HG02571 (cell line): Measurements from ENCODE around the gene PPP1R7.

Experiments used
- ATAC-seq: cut with Tn5 transposase; IDR thresholded peaks from one replicate; pipeline ENCODE4 v1.9.1; 2021; ENCODE audit warnings: mild to moderate bottlenecking, moderate library complexity; ENCODE audit not compliant: unreplicated experiment

Gene PPP1R7

DNA sequence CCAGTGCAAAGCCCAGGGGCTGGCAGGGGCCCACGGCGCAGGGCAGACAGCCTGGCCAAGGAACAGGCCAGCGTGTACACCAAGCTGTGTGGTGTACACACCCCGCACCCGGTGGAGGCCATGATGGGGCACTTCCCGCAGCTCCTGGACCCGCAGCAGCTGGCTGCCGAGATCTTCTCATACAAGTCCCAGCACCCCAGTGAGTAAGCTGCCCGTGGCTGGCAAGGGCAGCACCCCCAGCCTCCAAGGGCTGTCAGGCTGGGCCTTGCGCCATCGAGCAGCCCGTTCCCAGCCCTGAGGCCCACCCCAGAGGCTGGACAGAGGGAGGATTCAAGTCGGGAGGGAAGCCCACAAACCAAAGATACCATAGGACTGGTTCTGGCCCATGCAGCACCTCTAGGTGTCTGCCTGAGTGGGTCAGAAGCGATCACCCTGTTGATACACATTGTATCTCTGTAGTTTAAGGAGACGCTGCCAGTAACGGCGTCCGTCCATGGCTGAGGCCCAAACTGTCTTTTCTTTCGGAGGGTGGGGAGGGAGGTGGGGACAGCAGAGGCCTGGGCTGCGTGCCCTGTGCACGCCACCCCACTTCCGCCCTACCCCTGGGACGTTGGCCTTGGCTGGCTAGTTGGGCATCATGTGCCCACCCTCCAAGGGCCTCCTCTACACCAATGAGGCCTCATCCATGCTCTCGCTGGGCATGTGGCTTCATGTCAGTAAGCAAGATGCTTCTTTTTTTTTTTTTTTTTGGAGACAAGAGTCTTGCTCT, 31.3 kb upstream of the PPP1R7 start:
- ATAC-seq: no peak

DNA sequence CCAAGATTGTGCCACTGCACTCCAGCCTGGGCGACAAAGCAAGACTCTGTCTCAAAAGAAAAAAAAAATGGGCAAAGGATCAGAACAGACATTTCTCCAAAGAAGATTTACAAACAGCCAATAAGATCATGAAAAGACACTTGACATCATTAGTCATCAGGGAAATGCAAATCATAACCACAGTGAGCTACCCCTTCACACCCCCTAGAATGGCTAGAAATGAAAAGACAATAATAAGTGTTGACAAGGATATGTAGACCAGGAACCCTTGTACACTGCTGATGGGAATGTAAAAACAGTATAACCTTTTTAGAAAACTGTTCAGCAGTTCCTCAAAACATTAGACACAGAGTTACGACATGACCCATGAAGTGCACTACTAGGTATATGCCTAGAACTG, 29.8 kb upstream of the PPP1R7 start:
- ATAC-seq: no peak

DNA sequence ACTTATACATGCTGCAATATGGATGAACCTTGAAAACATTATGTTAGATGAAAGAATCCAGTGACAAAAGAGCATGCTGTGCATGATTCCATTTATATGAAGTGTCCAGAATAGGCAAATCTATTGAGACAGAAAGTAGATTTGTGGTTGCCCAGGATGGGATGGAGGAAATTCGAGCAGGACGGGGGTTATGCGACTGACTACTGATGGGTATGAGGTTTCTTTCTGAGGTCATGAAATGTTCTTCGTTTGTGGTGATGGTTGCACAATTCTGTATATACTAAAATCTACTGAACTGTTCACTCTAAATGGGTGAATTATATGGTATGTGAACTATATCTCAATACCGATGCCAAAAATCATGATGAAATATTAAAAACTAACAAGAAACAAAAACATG, 29.3 kb upstream of the PPP1R7 start:
- ATAC-seq: no peak

DNA sequence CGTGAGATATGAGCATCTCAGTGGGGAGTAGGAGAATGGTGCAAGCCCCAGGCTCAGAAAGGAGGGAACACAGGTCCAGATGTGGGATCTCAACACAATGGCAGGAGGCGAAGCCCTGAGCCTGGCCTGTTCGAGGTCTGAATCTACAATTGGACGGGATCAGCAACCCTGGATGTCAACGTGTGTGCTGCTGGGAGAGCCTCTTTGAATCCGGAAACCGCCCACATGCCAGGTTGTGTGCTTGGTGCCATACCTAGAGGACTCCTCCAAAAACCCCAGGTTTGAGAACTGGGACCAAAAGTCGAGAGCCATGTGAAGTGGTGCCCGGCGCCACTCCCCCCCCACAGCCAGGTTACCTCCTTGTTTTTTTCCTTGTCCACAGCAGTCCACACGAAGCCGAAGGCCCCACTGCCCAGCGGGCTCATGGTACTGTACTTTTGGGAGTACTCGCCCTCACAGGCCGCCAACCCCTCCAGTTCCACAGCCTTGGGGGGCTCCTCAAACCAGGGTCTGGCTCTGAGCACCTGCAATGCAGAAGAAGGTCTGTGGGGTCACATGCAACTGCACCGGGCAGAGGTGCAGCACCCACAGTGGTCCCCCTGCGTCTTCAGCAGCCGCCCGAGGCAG, 27.8 kb upstream of the PPP1R7 start:
- ATAC-seq: no peak

DNA sequence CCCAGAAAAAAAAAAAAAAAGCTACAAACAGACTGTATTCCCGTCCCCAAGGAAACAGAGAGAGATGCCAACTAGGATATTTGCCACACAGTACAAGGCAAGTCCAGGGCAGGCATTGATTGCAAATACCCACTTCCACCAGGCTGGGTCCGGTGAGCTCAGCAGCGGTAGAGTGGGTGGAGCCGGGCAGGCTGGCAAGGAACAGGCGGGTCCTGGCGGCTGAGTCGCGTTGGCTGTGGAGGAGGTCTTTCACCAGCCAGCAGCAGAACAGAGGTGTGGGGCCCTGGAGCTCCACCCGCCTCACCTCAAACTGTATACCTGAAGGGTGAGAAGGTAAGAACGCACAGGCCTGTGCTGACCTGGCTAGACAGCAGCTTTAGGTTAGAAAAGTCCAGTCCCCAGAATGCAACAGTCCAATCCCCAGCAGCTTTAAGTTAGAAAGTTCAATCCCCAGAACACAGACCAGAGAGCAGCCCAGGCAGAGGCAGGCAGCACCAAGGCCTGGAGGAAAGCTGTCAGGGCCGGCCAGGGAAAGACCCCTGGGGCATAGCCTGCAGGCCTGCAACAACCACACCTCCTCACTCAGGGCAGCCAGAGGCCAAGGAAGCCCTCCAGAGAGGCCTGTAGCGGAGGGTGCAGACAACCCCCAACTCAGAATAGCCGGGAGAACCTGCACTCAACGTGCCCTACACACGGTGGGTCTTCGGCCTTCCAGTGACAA, 26.3 kb upstream of the PPP1R7 start:
- no peak for ATAC-seq

DNA sequence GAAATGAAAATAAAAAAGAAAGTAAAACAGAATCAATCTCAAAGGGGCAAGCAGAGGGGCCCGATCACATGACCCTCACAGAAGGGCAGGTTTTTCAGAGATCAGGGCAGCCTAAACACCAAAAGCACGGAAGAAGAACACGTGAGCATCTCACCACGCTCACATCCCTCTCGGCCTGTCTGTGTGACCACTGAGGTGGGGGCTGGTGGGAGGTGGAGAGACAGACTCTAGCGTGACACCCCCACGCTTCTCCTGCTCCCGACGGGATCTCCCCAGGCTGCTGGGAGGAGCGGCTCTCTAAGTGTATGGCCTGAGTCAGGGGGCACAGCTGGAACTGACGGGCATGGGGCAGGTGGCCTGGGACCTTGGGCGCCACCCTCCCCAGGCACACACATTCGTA, 24.6 kb upstream of the PPP1R7 start:
- ATAC-seq: no peak

DNA sequence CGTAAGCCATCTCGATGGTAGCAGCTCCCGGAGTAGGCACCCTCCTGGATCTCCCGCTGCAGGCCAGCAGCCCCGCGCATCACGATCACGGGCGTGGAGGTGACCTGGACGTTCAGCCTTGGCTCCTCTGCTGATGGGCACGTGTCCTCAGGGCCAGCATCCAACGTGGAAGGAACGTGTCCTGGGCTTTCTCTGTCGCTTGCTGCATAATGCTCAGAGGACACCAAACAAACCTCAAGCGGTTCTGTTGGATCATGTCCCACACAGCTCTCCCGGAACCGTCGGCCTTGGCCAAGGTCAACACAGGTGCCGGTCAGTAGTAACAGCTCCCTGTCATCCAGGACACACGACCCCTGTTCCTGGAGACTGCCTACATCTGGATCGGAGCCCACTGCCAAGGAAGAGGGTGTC, 24.1 kb upstream of the PPP1R7 start:
- ATAC-seq: no peak

DNA sequence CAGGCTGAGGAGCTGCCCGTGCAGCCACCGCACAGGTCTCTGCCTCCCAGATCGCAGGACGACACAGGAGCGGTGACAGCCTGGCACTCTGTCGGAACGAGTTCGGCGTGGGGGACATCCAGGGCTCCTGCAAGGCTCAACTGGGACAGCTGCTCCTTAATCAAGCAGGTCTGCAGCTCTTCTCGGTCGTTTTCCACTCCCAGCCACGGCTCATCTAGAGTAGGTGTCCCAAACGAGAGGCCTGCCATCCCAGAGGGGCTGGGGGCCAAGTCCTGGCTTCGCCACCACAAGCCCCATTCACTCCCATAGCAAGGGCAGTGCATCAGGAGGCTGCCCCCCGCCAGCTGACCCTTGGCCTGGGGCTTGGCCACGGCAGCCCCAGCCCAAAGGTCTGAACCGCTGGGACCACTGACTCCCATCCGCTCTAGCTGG, 23.5 kb upstream of the PPP1R7 start:
- no peak for ATAC-seq

DNA sequence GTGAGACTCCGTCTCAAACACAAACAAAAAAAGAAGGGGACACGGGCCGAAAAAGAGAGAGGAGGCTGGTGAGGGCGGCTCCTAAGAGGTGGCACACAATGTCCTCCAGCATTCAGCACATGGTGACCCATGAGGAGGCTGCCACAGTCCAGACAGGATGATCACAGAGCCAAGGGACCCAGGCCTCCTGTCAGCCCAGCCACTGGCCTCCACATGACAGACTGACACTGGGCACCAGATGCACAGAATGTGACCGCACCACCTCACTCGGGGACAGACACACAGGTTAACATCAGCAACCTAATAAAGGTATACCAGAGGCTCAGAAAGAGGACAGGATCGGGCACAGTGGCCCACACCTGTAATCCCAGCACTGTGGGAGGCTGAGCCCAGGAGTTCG, 22.0 kb upstream of the PPP1R7 start:
- no peak for ATAC-seq

DNA sequence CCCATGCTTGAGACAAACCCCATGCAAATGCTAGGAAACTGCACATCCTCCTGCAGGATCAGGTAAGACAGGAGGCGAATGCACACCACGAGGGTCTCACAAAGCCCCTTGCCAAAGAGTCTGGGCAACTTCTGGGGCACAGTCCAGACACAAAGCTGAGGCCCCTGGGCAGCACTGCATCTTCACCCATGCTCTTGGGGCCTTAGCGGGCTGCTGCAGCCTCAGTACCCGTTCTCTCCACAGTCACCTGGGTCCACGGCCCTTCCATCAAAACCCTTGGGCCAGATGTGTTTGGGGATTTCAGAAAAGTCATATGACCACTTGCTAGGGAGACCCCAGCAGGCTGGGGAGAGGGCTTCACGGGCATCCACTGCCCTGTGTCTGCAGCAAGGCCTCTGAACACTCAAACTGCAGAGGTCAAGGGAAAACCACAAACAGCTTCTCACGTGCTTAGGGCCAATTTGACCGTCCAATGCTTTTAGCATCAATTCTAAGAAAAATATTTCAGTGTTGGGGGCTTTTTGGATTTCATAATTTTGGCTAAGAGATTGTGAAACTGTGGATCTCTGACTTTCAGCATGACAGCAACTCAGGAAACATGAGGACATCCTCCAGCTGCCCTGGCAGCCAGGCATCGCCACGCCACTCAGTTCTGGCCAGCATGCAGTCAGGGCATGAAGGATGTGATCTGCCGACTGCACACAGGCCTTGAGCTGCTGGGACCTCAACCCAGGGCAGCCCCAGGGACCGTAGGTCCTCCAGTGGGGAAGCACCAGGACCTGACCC, 21.0 kb upstream of the PPP1R7 start:
- no peak for ATAC-seq

DNA sequence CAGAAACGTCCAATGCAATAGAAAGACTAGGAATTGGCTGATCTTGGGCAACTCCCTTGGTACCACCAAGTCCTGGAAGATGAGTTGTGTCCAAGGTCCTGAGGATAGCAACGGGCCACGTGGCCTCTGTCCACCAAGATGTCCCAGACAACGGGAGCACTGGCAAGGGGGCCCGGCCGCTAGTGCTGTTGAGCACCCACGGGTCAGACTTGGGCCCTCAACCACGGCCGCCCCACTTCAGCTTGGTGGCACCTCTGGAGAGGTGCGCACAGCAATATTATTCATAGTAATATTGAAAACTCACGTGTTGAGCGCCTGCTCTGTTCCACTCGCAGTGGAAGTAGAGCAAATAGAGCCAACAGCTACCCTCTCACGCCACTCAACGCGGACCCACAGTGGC, 20.0 kb upstream of the PPP1R7 start:
- no peak for ATAC-seq

DNA sequence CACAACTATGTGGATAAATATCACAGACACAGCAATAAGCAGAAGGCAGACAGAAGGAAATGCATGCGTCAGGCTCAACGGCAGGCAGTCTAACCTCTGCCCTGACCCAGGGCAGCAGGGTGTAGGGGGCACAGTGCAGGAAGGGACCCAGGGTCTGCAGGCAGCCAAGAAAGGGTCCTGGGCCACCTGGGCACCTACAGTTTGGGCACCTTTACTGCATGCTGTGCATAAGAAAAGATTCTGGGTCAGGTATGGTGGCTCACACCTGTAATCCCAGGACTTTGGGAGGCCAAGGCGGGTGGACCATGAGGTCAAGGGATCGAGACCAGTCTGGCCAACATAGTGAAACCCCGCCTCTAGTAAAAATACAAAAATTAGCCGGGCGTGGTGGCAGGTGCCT, 18.7 kb upstream of the PPP1R7 start:
- no peak for ATAC-seq

DNA sequence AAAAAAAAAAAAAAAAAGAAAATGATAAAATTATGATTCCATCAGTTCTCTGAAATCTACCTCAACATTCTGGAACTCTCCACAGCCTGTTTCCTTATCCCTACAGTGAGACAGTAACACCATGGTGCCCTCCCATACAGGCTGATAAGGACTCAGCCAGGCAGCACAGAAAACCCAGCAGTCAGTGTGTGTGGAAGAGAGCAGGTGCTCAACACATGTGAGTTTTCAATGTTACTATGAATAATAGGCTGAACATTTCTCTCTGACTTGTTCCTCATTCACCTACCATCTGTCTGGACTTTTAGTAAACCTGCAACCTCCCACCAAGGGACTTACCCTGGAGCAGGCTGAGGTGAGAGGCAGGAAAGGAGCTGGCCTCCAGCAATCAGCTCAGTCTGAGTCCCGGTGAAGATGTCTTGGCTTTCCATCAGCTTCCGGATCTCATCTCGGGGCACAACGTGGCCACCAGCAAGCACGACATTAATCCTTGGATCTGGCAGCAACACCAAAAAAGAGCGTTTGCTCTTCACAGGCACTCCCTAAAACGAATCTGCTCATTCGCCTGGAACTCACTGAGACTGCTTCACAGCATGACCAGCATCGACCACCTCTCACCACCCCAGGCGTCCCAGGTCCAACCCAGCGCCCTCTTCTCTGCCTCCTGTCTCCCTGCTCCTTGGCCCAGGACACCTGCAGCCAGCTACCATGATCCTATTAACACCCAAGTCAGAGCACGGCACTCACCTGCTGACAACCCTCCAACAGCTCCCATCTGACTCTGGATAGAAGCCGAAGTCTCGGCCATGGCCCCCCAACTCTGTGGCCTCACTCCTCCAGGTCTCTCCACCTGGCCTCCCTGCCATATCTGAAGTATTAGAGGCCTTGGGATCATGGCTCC, 17.5 kb upstream of the PPP1R7 start:
- ATAC-seq: no peak

DNA sequence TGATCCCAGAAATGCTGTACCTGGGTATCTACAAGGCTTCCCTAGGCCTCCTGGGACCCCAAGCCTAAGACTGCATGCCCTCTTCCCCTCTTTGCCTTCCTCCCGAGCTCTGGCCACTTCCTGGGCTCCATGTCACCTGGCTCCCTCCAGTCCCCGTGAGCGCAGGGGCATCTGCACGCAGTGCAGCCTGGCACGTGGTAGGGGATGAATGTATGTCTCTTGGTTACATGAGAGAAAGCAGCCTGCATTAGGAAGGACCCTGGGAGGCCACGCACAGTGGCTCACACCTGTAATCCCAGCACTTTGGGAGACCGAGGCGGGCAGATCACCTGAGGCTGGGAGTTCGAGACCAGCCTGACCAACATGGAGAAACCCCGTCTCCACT, 16.8 kb upstream of the PPP1R7 start:
- ATAC-seq: no peak

DNA sequence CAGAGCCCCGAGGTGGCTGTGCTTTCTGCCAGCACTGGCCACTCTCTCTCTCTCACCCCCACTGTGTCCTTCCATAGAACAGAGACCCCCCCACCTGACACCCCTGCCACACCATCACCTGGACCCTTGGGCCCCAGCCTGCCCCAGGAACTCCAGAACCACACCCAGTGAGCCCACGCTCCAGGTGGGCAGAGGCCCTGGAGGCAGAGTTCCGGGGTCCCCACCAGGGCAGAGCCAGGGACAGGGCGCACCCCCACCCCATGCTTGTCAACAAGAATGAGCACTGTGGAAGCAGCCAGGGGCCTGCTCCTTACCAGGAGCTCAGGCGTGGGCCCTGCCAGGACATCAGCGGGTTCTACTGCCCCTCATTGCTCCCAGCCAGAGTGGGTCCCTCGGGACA, 15.6 kb upstream of the PPP1R7 start:
- ATAC-seq: no peak

DNA sequence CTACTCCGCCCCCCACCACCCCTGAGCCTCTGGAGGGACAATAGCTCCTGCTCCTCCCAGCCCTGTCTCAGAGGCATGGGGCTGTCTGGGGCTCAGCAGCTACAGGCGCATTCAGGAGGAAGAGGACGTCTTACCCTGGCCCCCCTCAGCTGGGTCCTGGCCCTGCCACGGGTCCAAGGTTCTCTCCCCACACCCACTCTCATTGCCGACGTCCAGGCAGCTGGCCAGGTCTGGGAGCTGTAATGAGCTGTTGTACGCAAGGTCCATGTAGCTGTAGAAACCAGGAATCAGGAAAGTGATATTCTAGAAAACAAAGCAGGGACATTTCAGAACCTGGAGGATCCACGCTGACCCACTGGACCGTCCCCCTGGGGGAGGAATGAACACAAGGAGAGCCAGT, 14.5 kb upstream of the PPP1R7 start:
- ATAC-seq: no peak

DNA sequence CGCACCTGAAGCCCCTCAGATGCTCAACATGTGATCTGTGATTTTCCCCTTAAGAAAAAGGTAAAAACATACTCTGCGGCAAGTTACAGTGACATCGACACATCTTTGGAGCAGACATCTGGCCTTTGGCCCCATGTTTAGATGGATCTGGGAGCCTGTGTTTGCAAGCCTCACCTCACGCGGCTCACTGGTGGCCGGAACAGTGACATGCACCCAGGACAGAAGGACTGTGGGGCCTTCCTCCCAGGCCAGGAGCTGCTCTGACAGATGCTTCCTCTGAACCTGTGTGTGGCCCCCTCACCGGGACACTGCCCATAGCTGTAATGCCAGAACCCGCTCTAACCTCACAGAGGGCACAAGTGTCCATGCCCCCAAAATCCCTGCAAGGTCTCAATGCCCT, 14.1 kb upstream of the PPP1R7 start:
- ATAC-seq: no peak

DNA sequence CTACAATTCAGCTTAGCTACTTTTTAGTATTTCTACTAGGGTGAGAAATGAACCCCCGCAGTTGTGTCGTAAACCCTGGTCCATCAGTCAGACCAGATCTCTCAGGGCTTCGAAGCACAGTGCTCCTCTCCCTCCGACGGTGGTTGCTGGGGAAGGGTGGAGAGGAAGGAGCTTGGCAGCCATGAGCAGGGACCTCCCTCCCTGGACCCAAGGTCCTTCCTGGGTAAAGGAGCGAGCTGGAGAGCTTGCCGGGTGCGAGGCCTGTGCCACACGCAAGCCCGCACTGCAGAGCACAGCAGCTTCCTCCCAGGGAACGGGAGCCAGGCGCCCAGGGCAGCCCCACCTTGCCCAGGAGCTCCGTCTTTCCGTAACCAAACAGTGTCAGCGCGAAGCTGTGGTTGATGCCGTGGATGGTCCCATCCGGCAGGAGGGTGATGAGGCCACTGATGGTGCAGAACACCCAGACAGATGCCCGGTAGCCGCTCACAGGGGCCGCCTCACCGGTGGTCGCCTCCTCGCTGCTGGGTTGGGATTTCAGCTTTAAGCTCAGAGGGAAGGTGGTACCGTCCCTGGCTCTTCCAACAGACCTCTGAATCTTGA, 13.5 kb upstream of the PPP1R7 start:
- no peak for ATAC-seq

DNA sequence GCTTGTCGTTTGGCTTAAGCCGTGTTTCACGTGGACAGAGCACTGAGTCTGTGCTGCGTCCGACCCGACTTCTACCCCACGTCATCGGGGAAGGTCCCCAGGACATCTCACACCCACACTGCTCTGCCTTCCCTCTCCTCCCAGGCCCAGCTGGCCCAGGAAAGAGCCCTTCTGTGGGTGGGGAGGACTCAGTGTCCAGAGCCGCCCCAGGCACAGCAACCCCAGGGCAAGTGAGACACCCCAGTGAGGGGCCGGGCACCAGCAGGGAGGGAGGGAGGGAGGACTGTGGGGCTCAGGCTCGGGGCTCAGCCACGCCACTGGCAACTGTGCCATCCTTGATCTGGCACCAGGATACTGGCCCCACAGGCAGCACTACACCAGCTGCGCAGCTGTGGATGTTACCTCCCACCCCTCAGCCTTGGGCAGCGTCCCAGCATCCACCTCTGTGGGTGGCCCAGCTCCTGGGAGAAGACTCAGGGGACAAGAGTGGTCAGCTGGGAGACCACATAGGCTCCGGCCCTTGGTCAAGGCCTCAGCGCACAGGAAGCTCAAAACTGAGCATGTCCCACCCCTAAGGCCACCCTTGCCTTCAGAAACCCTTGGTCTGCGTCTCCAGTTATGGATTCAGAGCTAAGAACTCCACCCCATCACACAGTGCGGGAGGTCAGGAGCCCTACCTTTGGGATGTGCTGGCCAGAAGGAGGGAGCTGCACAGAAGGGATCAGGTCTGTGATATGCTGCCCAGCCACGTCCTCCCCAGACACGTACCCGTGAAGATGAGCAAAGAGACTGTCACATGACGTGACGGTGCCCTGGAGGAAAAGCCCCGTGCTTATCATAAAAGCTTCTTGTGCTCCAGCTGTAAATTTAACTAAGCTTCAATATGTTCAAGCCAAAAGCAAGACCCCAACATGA, 12.7 kb upstream of the PPP1R7 start:
- ATAC-seq: no peak
